ENCODE results near the gene GUCD1.
"Not testable (repeated sequence)": the region's sequence is repeated elsewhere in the genome, so short reads cannot be mapped to it uniquely, and the experiment has no call there.

The GUCD1 gene

GRCh38 chr22:24563246-24563645 is 8.3 kb upstream of the GUCD1 start:
- DNase-seq: no peak

DNA sequence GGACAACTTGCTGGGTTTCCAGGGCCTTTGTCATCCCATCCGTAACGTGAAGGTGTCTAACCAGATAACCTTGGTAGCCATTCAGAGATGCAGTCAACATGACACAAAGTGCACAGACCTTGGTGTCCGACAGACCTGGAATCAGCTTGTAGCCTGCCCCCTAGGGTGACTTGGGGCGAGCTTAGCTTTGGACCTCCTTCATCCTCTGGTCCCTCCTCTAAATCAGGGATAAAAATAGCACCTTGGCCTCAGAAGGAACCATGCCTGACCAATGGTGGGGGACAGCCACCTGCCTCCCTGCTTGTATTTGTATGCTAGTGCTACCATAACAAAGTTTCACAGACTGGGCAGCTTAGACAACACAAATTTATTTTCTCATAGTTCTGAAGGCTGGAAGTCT is 4.5 kb upstream of the GUCD1 start:
- no peak for DNase-seq

DNA sequence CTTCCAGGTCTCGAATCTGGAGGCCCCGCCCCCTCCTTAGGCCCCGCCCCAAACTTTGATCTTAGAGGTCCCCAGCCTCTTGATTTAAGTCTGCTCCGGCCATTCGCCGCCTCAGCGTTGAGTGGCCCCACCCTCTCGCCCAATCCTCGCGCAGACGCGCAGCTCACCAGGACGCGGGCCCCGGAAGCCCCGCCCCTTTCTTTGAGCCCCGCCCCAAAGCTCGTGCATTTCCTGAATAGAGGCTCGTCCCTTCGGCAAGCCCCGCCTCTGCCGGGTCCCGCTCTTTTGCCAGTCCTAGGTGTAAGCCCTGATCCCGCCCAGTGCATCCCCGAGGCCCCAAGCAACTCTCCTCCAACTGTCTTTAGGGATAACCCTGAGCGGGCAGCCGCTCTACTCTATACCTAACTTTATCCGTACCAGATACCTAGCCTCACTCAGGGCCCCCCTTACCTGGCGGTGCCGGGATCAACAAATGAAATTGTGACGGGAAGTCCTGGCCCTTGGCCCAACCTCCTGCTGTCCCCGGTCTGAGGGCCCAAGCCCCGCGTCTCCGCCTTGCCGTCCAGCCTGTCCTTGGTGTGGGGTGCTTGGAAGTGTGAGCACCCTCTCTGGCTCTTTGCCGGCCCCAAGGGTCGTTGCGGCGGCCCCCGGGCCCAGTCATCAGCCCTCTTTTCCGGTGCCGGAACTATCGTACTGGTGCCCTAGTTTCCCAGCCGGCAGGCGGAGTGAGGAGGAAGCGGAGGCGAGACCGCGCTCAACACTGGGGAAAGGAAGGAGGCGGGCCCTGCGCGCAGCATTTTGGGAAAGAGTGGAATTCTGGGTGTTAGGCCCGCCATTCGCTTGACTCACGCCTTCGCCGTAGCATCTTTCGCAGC is 464 bp upstream of the GUCD1 start, which contains the start of gene SNRPD3:
Gene SNRPD3 (plus strand): TSS at position 835 of the 875 bp plus-strand sequence. CDS start 1,676 bp downstream, outside the sequence.
- DNase-seq: peak; percentile 95 to 98 (median 95)

GRCh38 chr22:24553597-24554312 is 1.2 kb downstream of the GUCD1 start:
- DNase-seq: peak; percentile 13 to 42 (median 16)

DNA sequence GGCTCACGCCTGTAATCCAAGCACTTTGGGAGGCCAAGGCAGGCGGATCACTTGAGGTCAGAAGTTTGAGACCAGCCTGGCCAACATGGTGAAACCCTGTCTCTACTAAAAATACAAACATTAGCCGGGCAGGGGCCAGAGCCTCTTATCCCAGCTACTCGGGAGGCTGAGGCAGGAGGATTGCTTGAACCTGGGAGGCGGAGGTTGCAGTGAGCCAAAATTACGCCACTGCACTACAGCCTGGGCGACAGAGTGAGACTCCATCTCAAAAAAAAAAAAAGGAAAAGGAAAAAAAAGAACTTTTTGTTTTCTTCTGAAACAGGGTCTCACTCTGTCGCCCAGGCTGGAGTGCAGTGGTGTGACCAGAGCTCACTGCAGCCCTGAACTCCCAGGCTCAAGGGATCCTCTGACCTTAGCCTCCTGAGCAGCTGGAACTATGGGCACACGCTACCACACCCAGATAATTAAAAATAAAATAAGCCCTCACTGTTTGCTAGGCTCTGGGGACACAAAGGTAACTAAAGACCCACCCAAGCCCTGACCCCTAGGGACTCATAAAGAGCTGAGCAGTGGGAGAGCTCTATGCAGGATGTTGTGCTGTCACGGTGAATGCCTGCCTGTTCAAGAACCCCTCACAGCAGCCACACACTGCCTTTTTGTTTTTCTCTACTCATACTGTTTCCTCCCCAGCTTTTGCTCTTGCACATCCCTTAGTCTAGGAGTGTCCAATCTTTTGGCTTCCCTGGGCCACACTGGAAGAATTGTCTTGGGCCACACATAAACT is 2.2 kb downstream of the GUCD1 start:
- DNase-seq: not testable (repeated sequence)

DNA sequence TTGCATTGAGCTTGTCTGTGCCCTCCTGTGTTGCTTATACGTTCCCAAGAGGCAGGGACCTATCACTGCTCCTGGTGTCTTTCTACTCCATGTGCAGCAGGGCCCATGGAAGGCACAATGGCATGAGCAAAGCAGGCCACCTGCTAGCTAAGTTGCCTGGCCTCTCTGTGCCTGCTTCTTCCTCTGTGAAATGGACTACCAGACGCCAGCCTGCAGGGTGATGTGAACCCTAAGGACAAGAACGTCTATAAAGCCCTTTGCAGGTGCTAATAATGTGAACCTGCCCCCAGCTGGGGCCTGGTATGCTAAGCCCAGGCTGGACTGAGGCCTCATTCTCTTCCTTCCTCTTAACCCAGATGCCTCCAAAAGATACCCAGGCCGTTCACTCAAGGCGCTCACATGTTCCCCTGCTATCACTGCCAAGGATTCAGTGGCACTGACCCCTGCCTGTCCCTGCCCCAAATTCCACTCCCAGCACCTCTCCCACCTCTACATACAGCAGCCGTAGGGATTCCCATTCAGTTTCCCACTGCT is 4.0 kb downstream of the GUCD1 start:
- no peak for DNase-seq

DNA sequence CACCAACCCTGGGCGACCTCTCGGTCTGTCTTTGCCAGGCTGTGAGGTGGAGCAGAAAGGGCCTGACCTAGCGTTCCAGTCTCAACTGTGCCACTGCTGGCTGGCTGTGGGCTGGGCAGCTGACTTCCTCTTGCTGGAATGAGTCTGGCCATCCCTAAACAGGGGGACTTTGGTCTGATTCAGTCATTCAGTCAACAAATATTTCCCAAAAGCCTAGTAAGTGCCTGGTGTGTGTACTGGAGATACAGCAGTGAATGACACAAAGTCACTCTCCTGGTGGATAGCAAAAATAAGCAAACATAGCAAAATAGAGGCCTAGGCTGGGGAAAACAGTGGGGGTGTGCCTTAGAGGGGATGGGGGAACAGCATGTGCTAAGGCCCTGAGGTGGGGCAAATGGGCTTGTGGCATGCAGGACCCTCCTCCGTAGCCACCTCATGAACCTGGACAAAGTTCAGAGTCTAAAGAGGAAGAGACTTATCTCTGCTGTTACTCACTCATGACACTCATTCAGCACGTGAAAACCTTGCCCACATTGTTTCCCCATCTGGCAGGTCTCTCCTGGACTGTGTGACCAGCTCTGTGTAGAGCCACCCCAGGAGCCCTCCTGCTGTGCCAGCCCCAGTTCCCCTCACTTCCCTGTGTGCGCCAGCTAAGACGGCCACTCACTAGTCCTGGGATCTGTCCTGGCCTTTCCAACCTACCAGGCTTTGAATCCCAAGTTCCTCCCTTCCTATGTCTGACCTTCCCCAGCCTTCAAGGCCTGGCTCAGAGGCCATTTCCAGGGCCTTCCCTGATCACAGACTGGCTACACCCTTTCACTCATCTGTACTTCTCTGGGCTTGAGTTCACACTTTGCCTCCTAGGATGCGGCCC is 4.7 kb downstream of the GUCD1 start:
- DNase-seq: no peak

- no peak for DNase-seq
Observed at GRCh38 chr22:24548812-24549211, 6.1 kb downstream of the GUCD1 start.

GRCh38 chr22:24543679-24544243 is 11.2 kb downstream of the GUCD1 start:
- no peak for DNase-seq

DNA sequence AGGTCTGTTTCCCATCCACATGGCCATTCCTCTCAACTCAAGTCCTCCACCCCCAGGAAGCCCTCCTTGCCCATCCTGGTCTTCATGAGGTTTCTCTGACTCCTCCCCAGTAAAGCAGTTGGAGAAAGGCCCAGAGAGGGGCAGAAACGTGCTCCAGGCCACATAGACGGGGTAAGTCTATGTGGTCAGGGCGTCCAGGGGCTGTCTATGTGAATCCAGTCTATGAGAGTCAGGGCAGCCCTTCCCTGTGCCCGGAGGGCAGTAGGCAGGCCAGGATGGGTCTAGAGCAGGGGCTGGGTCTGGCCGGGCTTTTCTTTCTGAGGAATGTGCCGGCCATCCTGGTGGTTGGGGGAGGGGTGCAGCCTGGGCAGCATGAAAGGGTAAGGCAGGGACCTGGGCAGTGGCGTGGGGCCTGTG is 11.7 kb downstream of the GUCD1 start:
- DNase-seq: no peak

DNA sequence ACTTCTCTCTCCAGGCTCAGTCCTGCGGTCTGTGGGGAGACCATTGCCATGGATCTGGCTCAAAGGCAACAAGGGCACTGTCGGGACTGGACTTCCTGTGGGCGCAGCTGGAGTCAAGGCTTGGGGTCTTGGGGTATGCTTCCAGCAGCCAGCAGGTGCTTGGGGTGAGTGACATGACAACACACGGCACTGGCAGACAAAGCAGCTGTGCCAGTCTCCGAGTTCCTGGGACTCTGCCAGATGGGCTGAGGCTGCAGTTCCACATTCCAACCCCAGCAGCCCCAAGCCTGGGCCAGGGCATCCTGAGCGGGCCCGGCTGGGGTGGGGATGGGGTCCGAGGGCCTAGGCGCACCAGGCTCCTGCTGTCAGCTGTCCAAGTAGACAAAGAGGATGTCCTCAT is 12.3 kb downstream of the GUCD1 start:
- DNase-seq: no peak

GRCh38 chr22:24541681-24542515 is 13.0 kb downstream of the GUCD1 start:
- no peak for DNase-seq

DNA sequence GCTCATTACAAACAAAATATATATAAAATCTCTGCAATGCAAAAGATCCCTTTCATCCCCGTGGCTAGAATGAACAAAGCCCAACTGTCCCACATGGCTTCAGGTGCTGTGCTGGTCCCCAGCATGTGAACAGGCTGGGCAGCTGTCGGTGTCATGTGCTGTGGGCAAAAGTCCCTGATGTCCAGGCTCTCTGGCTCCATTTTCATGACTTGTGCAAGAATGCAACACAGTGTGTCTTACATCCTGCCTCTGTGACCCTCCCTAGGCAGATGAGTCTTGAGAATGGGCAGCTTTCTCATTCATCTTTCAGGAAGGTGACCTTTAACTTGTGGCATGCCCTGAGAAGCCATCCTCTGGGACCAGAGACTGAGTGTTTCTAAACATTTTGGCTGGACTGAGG is 14.5 kb downstream of the GUCD1 start:
- DNase-seq: no peak

GRCh38 chr22:24536089-24536488 is 18.8 kb downstream of the GUCD1 start:
- no peak for DNase-seq

DNA sequence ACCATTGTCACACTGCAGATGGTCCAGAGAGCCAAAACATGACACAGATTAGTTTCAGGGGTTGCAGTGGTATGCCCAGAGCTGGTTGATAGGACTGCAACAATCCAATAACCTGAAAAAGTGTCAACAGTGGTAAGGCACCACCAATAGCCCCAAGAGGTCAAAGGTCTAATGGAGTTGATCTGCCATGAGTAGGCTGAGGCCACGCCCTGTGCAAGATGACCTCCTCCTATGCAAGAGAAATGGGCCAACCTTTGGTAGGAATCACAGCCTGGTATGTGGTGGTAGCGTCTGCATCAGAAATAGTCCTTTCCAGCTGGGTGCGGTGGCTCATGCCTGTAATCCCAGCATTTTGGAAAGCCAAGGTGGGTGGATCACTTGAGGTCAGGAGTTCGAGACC is 19.6 kb downstream of the GUCD1 start:
- DNase-seq: no peak

DNA sequence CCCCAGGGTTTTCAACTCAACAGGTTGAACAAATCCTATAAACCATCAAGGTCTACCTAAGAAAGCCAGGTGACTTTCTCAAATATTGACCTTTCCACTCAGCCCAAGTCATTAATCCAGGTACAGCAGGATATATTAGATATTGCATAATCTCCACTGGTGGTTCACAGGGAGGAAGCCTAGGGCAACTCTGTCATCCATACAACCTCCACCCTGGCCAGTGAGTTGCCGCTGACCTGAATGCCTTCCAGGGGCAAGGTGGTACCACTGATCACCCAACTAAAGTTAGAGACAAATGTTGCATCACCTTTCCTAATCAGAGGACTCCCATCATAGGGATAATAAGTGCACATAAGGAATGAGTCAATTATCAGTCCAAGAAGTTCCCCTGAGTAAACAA is 22.9 kb downstream of the GUCD1 start:
- no peak for DNase-seq

DNA sequence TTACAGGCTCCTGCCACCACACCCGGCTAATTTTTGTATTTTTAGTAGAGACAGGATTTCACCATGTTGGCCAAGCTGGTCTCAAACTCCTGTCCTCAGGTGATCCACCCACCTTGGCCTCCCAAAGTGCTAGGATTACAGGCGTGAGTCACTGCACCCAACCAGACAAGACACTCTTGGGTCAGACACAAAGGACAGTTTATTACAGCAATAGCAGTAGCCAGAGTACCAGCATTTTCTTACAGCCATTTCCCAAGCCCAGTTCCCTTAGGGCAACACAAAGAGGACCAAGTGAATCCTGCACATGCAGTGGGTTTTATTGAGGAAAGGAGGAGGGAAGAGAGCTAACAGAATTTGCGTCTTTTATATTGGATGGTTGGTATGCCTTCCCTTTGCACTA is 24.0 kb downstream of the GUCD1 start:
- not testable (repeated sequence) for DNase-seq

DNA sequence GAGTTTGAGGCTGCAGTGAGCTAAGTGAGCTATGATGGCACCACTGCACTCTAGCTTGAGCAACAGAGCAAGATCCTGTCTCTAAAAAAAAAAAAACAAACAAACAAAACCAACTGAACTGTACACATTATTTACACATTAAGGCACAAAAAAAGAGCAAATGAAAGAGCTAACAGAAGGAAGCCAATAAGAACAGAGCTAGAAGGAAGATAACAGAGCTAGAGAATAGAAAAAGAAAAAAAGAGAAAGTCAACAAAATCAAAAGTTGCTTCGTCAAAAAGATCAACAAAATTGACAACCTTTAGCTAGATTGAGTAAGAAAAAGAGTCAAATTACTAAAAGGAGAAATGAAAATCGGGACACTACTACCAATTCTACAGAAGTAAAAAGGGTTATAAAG is 25.0 kb downstream of the GUCD1 start:
- no peak for DNase-seq

DNA sequence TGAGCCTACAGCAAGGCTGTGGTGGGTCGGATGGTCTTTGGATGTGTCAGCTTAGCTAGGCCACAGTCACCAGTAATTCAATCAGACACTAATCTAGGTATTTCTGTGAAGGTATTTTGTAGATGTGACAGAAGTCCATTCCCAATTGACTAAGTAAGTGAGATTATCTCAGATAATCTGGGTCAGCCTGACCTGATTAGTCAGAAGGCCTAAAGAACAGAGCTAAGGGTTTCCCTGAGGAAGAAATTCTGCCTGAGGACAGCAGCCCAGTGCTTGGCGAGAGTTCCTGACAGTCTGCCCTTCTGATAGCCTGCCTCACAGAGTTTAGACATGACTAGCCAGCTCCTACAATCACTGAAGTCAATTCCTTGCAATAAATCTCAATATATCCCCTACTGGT is 28.7 kb downstream of the GUCD1 start:
- DNase-seq: no peak

- DNase-seq: peak; percentile 21 to 68 (median 34)
Observed at GRCh38 chr22:24525416-24526037, 29.4 kb downstream of the GUCD1 start.

Measured in NCI-H1417 (cell line).